ENCODE measurements around the gene LRPAP1. TPM values are rescaled to one million over a fixed set of nuclear protein-coding genes. Genes with fewer than 3 reads are reported as not detected.

The LRPAP1 gene
- polyA plus RNA-seq, 1 of the 3 experiments (the other 2 are of a cell fraction): 209 TPM

- Histone ChIP-seq H3K27me3 (ENCODE audit: insufficient read depth) (no peaks in the 10 kb centered on the region), H4K20me1 (ENCODE audit: insufficient read depth) (peaks cover 42% of the 10 kb centered on the region), H3K9ac (peak overlapping the region; percentile 78), H3K36me3 (replicated peaks in 1 of 2; ENCODE audit: control insufficient read depth in 1 of 2, insufficient read depth in 2 of 2, low read length in 1 of 2) (peaks cover 0 to 14% of the 10 kb centered on the region in 2 experiments), H3F3A (replicated peaks; ENCODE audit: insufficient read depth) (no peaks in the 10 kb centered on the region), H3K9me3 (no peaks in the 10 kb centered on the region), H2AFZ (ENCODE audit: low read depth) (no peak overlapping the region), H3K27ac (ENCODE audit: low read depth in 2 of 2, low read length in 1 of 2) (no peak overlapping the region; a peak in 1 of 4 replicates), H3K4me1 (ENCODE audit: control insufficient read depth in 1 of 2, insufficient read depth in 2 of 2, low read depth in 1 of 2, low read length in 1 of 2) (peaks cover 0 to 20% of the 10 kb centered on the region in 2 experiments; a peak in 1 of 4 replicates), H3K4me3 (ENCODE audit: low read depth in 2 of 2, low read length in 1 of 2) (peak overlapping the region; percentile 68 to 88), H3K4me2 (peak overlapping the region; percentile 95), H3K9me2 (no peaks in the 10 kb centered on the region), H3K79me2 (ENCODE audit: insufficient read depth) (peaks cover 44% of the 10 kb centered on the region)
- WGBS (ENCODE audit: low lambda C conversion rate): 16% methylated on average over 12 of the region's 17 CpGs
- ChIA-PET CTCF (no interaction called here), POLR2A (no interaction called here)
- DNase-seq: no peak
- TF ChIP-seq MAX (IDR thresholded peaks at IDR 0.05; ENCODE audit: low read depth) (no peak), CTCF (IDR thresholded peaks at IDR 0.05) (no peak), YY1 (IDR thresholded peaks at IDR 0.05; ENCODE audit: low read depth) (no peak), NFIC (IDR thresholded peaks at IDR 0.05; ENCODE audit: borderline replicate concordance) (no peak), FOXJ3 (CRISPR knock-in tag; IDR thresholded peaks at IDR 0.05) (no peak), ZBTB33 (IDR thresholded peaks at IDR 0.05; ENCODE audit: borderline replicate concordance, low read depth) (no peak)
These were observed 824 bp downstream of the LRPAP1 start for GRCh38 chr4:3531318-3531878.

GRCh38 chr4:3530663-3531254 is 1.5 kb downstream of the LRPAP1 start:
- Histone ChIP-seq H4K20me1 (ENCODE audit: insufficient read depth) (peaks cover 46% of the 10 kb centered on the region), H3K79me2 (ENCODE audit: insufficient read depth) (peaks cover 45% of the 10 kb centered on the region)
- no peak for TF ChIP-seq RAD21 (IDR thresholded peaks at IDR 0.05; ENCODE audit: low read length)
- no peak for TF ChIP-seq EP300 (IDR thresholded peaks at IDR 0.05; ENCODE audit: borderline replicate concordance in 1 of 2, low read depth in 1 of 2, low read length in 1 of 2)
- TF ChIP-seq MEF2A (IDR thresholded peaks at IDR 0.05; ENCODE audit: borderline replicate concordance, low read depth): no peak
- TF ChIP-seq NRF1 (IDR thresholded peaks at IDR 0.05; ENCODE audit: low read depth, low read length): no peak
- no peak for TF ChIP-seq CTCF (IDR thresholded peaks at IDR 0.05)
- no peak for TF ChIP-seq IRF3 (IDR thresholded peaks at IDR 0.05; ENCODE audit: low read depth, low read length)
- TF ChIP-seq USF1 (IDR thresholded peaks at IDR 0.05; ENCODE audit: borderline replicate concordance, low read depth): no peak
- no peak for TF ChIP-seq RFX5 (IDR thresholded peaks at IDR 0.05; ENCODE audit: low read length)
- TF ChIP-seq SIN3A (IDR thresholded peaks at IDR 0.05; ENCODE audit: borderline replicate concordance, low read depth, low read length): no peak
- no peak for TF ChIP-seq FOXJ3 (CRISPR knock-in tag; IDR thresholded peaks at IDR 0.05)
- TF ChIP-seq CHD2 (IDR thresholded peaks at IDR 0.05; ENCODE audit: low read length, partially characterized antibody): no peak
- no peak for TF ChIP-seq TCF12 (IDR thresholded peaks at IDR 0.05)

More at GRCh38 chr4:3530663-3531254, 1.5 kb downstream of the LRPAP1 start:
- Histone ChIP-seq H3K9ac (no peak overlapping the region), H3K9me2 (no peaks in the 10 kb centered on the region), H3F3A (replicated peaks; ENCODE audit: insufficient read depth) (no peaks in the 10 kb centered on the region), H2AFZ (ENCODE audit: low read depth) (no peak overlapping the region), H3K4me1 (ENCODE audit: control insufficient read depth in 1 of 2, insufficient read depth in 2 of 2, low read depth in 1 of 2, low read length in 1 of 2) (peaks cover 0 to 20% of the 10 kb centered on the region in 2 experiments; a peak in 1 of 4 replicates), H3K36me3 (replicated peaks in 1 of 2; ENCODE audit: control insufficient read depth in 1 of 2, insufficient read depth in 2 of 2, low read length in 1 of 2) (peaks cover 0 to 17% of the 10 kb centered on the region in 2 experiments), H3K9me3 (no peaks in the 10 kb centered on the region), H3K4me3 (ENCODE audit: low read depth in 2 of 2, low read length in 1 of 2) (peak overlapping the region; percentile 68 to 88), H3K4me2 (peak overlapping the region; percentile 95), H3K27me3 (ENCODE audit: insufficient read depth) (no peaks in the 10 kb centered on the region), H3K27ac (ENCODE audit: low read depth in 2 of 2, low read length in 1 of 2) (no peak overlapping the region)
- no peak for DNase-seq
- POLR2A ChIA-PET: no interaction called here
- WGBS (ENCODE audit: low lambda C conversion rate): 83% methylated on average over 6 of the region's 18 CpGs
- CTCF ChIA-PET: interaction anchor here (0.8 to 1.0 kb wide), 2 partner anchors 16 to 235 kb away, joined by 3 read pairs; no protein-coding TSS in a partner anchor

All from SK-N-SH (cell line).